Chondrocyte (in vitro differentiated cells): Measurements from ENCODE around the gene DBX2. TPM values are rescaled to one million over a fixed set of nuclear protein-coding genes. Genes with fewer than 3 reads are reported as not detected.
"Not testable (repeated sequence)": the region's sequence is repeated elsewhere in the genome, so short reads cannot be mapped to it uniquely, and the experiment has no call there.

Experiments used
- DNase-seq: peaks from one replicate; pipeline ENCODE4 v3.0.0; 2021; ENCODE audit warnings: mixed read lengths, low spot score
- H3K27ac Mint-ChIP-seq: one replicate; pipeline ENCODE4 v1.8.0; 2021; ENCODE audit warnings: mild to moderate bottlenecking, moderate library complexity, mixed read lengths; ENCODE audit not compliant: unreplicated experiment
- H3K27me3 Mint-ChIP-seq: 2 replicates; pipeline ENCODE4 v1.8.0; 2021; ENCODE audit warnings: low read depth, mixed read lengths
- H3K36me3 Mint-ChIP-seq: 2 replicates; pipeline ENCODE4 v1.8.0; 2021; ENCODE audit warnings: low read depth, mixed read lengths
- H3K4me1 Mint-ChIP-seq: 2 replicates; pipeline ENCODE4 v1.8.0; 2021; ENCODE audit warnings: low read depth, mild to moderate bottlenecking, mixed read lengths
- H3K4me3 Mint-ChIP-seq: one replicate; pipeline ENCODE4 v1.8.0; 2021; ENCODE audit warnings: mild to moderate bottlenecking, moderate library complexity, mixed read lengths; ENCODE audit not compliant: unreplicated experiment
- H3K9me3 Mint-ChIP-seq: 2 replicates; pipeline ENCODE4 v1.8.0; 2021; ENCODE audit warnings: low read depth, mixed read lengths
- CTCF ChIP-seq: fragments of 200-600 bp; sonication (generic); IDR thresholded peaks from 2 replicates; pipeline ENCODE4 v1.5.0; 2021; ENCODE audit warnings: antibody characterized with exemption, mild to moderate bottlenecking, moderate library complexity
- total RNA-seq: library from RNA; stranded (reverse); gene quantifications from 3 replicates; pipeline ENCODE4 v1.2.1, GENCODE V29; 2021

DBX2 gene
- total RNA-seq, 1 donor from 2014 or later = not detected

GRCh38 chr12:45012749-45013148 is 38.1 kb downstream of the DBX2 start:
- Mint-ChIP-seq H3K27me3 (peaks cover 9% of the 10 kb centered on the region), H3K27ac (no peak overlapping the region), H3K4me3 (no peak overlapping the region)

GRCh38 chr12:45010059-45010458 is 40.8 kb downstream of the DBX2 start:
- no peaks in the 10 kb centered on the region for H3K4me1 Mint-ChIP-seq
- H3K9me3 Mint-ChIP-seq = peaks cover 3% of the 10 kb centered on the region
- peaks cover 9% of the 10 kb centered on the region for H3K27me3 Mint-ChIP-seq
- H3K36me3 Mint-ChIP-seq = no peaks in the 10 kb centered on the region
- DNase-seq = no peak
- no peak overlapping the region for H3K4me3 Mint-ChIP-seq
- H3K27ac Mint-ChIP-seq = no peak overlapping the region
- TF ChIP-seq CTCF = no peak

More at GRCh38 chr12:45012749-45013148, 38.1 kb downstream of the DBX2 start:
- H3K36me3 Mint-ChIP-seq = no peaks in the 10 kb centered on the region
- H3K4me1 Mint-ChIP-seq = peaks cover under 1% of the 10 kb centered on the region
- H3K9me3 Mint-ChIP-seq = peaks cover 3% of the 10 kb centered on the region
- no peak for TF ChIP-seq CTCF
- no peak for DNase-seq

- no peak for TF ChIP-seq CTCF
- Mint-ChIP-seq H3K36me3 (no peaks in the 10 kb centered on the region), H3K4me3 (no peak overlapping the region), H3K27me3 (peaks cover 5% of the 10 kb centered on the region), H3K9me3 (peaks cover 3% of the 10 kb centered on the region), H3K27ac (no peak overlapping the region), H3K4me1 (no peaks in the 10 kb centered on the region)
- DNase-seq = no peak
These were observed 42.7 kb downstream of the DBX2 start for GRCh38 chr12:45008211-45008610.

GRCh38 chr12:44999355-44999754 is 51.5 kb downstream of the DBX2 start:
- no peaks in the 10 kb centered on the region for H3K36me3 Mint-ChIP-seq
- H3K27me3 Mint-ChIP-seq = no peaks in the 10 kb centered on the region
- DNase-seq = no peak

GRCh38 chr12:44993161-44993560 is 57.7 kb downstream of the DBX2 start:
- TF ChIP-seq CTCF = no peak
- no peaks in the 10 kb centered on the region for H3K27me3 Mint-ChIP-seq
- no peak overlapping the region for H3K4me3 Mint-ChIP-seq
- H3K4me1 Mint-ChIP-seq = peaks cover 24% of the 10 kb centered on the region
- DNase-seq = no peak
- H3K27ac Mint-ChIP-seq = peak overlapping the region; percentile 6
- H3K9me3 Mint-ChIP-seq = peaks cover 17% of the 10 kb centered on the region
- H3K36me3 Mint-ChIP-seq = no peaks in the 10 kb centered on the region

More at GRCh38 chr12:44999355-44999754, 51.5 kb downstream of the DBX2 start:
- Mint-ChIP-seq H3K4me3 (no peak overlapping the region), H3K4me1 (no peaks in the 10 kb centered on the region), H3K27ac (no peak overlapping the region), H3K9me3 (peaks cover 15% of the 10 kb centered on the region)
- TF ChIP-seq CTCF = no peak

- H3K27ac Mint-ChIP-seq, H3K4me3 Mint-ChIP-seq, H3K27me3 Mint-ChIP-seq, H3K4me1 Mint-ChIP-seq, DNase-seq, H3K36me3 Mint-ChIP-seq: not testable (repeated sequence)
- H3K9me3 Mint-ChIP-seq = peaks cover 16% of the 10 kb centered on the region
These were observed 66.0 kb downstream of the DBX2 start for GRCh38 chr12:44984863-44985262.
